GM23338 (cell line): ENCODE results near the gene RAB9A.
A peak's percentile ranks its signal among the peaks of the same experiment; 100 is the strongest.

ENCODE experiments used
- CREB1 ChIP-seq: fragments of 250-450 bp; sonication (Bioruptor Pico); IDR thresholded peaks from 2 replicates; pipeline ENCODE4 v1.5.0; 2020; ENCODE audit warnings: low read depth, mild to moderate bottlenecking, moderate library complexity
- CTCF ChIP-seq, 2 experiments: fragments of 200-600 bp in 1 of 2; sonication (generic) in 1 of 2; conservative IDR thresholded peaks; 2 replicates each; pipeline versions ENCODE4 v1.5.1 to v1.6.1; 2016 to 2017; ENCODE audit warnings: antibody characterized with exemption in 2 of 2, low read depth in 2 of 2, mild to moderate bottlenecking in 2 of 2, moderate library complexity in 1 of 2
- ETS1 ChIP-seq: IDR thresholded peaks from 2 replicates; pipeline ENCODE4 v1.6.1; 2016; ENCODE audit warnings: antibody characterized with exemption
- EZH2 ChIP-seq: fragments of 200-600 bp; sonication (generic); IDR thresholded peaks from one replicate; pipeline ENCODE4 v1.8.0; 2017; ENCODE audit warnings: antibody characterized with exemption, mild to moderate bottlenecking, low read depth; ENCODE audit not compliant: unreplicated experiment
- EZH2phosphoT487 ChIP-seq: fragments of 200-600 bp; sonication (generic); IDR thresholded peaks from one replicate; pipeline ENCODE4 v1.8.1; 2018; ENCODE audit warnings: antibody characterized with exemption; ENCODE audit not compliant: unreplicated experiment
- JUNB ChIP-seq: IDR thresholded peaks from one replicate; pipeline ENCODE4 v1.6.1; 2016; ENCODE audit warnings: antibody characterized with exemption; ENCODE audit not compliant: unreplicated experiment
- NANOG ChIP-seq: IDR thresholded peaks from 2 replicates; pipeline ENCODE4 v1.6.1; 2016; ENCODE audit warnings: antibody characterized with exemption, borderline replicate concordance
- POLR2AphosphoS5 ChIP-seq: IDR thresholded peaks from 2 replicates; pipeline ENCODE4 v1.6.1; 2016; ENCODE audit warnings: antibody characterized with exemption, low read depth
- REST ChIP-seq: IDR thresholded peaks from one replicate; pipeline ENCODE4 v1.6.1; 2018; ENCODE audit warnings: antibody characterized with exemption; ENCODE audit not compliant: unreplicated experiment
- STAT1 ChIP-seq: IDR thresholded peaks from one replicate; pipeline ENCODE4 v1.6.1; 2016; ENCODE audit warnings: antibody characterized with exemption; ENCODE audit not compliant: unreplicated experiment
- ZNF331 ChIP-seq: fragments of 250-450 bp; sonication (Bioruptor Pico); IDR thresholded peaks from 2 replicates; pipeline ENCODE4 v1.5.0; 2020; ENCODE audit warnings: low read depth, mild to moderate bottlenecking, moderate library complexity
- TF ChIP-seq, protein P1 (sequence below): fragments of 250-450 bp; sonication (Bioruptor Pico); IDR thresholded peaks from 2 replicates; pipeline ENCODE4 v1.5.0; 2020; ENCODE audit warnings: mild to moderate bottlenecking, moderate library complexity

DNA sequence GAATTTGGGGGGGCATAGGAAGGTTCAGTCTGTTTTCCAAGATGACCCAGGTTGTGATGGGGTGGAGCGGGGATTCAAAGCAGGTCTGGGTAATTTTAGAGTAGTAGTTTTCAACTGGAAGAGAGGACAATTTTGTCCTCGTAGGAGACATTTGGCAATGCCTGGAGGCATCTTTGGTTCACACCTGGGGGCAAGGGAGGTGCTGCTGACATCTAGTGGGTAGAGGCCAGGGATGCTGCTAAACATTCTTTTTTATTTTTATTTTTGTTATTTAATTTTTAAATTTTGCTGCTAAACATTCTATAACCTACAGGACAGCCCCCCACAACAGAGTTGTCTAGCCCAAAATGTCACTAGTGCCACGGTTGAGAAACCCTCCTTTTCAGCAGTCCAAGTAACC is 1.9 kb downstream of the RAB9A start:
- TF ChIP-seq CTCF (conservative IDR thresholded peaks at IDR 0.05; ENCODE audit: low read depth in 2 of 2) (peak in 1 of 2 experiments; percentile 35; a peak in 3 of 4 replicates), EZH2 (no peak), JUNB (no peak), POLR2AphosphoS5 (no peak), NANOG (no peak), EZH2phosphoT487 (no peak), STAT1 (no peak), REST (no peak), ZNF331 (CRISPR knock-in tag) (no peak), CREB1 (CRISPR knock-in tag) (no peak), ETS1 (no peak)
- TF ChIP-seq, protein P1, sequence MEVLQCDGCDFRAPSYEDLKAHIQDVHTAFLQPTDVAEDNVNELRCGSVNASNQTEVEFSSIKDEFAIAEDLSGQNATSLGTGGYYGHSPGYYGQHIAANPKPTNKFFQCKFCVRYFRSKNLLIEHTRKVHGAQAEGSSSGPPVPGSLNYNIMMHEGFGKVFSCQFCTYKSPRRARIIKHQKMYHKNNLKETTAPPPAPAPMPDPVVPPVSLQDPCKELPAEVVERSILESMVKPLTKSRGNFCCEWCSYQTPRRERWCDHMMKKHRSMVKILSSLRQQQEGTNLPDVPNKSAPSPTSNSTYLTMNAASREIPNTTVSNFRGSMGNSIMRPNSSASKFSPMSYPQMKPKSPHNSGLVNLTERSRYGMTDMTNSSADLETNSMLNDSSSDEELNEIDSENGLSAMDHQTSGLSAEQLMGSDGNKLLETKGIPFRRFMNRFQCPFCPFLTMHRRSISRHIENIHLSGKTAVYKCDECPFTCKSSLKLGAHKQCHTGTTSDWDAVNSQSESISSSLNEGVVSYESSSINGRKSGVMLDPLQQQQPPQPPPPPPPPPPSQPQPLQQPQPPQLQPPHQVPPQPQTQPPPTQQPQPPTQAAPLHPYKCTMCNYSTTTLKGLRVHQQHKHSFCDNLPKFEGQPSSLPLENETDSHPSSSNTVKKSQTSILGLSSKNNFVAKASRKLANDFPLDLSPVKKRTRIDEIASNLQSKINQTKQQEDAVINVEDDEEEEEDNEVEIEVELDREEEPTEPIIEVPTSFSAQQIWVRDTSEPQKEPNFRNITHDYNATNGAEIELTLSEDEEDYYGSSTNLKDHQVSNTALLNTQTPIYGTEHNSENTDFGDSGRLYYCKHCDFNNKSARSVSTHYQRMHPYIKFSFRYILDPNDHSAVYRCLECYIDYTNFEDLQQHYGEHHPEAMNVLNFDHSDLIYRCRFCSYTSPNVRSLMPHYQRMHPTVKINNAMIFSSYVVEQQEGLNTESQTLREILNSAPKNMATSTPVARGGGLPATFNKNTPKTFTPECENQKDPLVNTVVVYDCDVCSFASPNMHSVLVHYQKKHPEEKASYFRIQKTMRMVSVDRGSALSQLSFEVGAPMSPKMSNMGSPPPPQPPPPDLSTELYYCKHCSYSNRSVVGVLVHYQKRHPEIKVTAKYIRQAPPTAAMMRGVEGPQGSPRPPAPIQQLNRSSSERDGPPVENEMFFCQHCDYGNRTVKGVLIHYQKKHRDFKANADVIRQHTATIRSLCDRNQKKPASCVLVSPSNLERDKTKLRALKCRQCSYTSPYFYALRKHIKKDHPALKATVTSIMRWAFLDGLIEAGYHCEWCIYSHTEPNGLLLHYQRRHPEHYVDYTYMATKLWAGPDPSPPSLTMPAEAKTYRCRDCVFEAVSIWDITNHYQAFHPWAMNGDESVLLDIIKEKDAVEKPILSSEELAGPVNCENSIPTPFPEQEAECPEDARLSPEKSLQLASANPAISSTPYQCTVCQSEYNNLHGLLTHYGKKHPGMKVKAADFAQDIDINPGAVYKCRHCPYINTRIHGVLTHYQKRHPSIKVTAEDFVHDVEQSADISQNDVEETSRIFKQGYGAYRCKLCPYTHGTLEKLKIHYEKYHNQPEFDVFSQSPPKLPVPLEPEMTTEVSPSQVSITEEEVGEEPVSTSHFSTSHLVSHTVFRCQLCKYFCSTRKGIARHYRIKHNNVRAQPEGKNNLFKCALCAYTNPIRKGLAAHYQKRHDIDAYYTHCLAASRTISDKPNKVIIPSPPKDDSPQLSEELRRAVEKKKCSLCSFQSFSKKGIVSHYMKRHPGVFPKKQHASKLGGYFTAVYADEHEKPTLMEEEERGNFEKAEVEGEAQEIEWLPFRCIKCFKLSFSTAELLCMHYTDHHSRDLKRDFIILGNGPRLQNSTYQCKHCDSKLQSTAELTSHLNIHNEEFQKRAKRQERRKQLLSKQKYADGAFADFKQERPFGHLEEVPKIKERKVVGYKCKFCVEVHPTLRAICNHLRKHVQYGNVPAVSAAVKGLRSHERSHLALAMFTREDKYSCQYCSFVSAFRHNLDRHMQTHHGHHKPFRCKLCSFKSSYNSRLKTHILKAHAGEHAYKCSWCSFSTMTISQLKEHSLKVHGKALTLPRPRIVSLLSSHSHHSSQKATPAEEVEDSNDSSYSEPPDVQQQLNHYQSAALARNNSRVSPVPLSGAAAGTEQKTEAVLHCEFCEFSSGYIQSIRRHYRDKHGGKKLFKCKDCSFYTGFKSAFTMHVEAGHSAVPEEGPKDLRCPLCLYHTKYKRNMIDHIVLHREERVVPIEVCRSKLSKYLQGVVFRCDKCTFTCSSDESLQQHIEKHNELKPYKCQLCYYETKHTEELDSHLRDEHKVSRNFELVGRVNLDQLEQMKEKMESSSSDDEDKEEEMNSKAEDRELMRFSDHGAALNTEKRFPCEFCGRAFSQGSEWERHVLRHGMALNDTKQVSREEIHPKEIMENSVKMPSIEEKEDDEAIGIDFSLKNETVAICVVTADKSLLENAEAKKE (CRISPR knock-in tag): no peak
